NCI-H1694 (cell line): ENCODE results near the gene C11orf21.

ENCODE experiments used
- DNase-seq: peaks from one replicate; lab custom pipeline; 2025; lab: John Stamatoyannopoulos, UW

Gene C11orf21

GRCh38 chr11:2259466-2259830 is 42.3 kb downstream of the C11orf21 start:
- no peak for DNase-seq

DNA sequence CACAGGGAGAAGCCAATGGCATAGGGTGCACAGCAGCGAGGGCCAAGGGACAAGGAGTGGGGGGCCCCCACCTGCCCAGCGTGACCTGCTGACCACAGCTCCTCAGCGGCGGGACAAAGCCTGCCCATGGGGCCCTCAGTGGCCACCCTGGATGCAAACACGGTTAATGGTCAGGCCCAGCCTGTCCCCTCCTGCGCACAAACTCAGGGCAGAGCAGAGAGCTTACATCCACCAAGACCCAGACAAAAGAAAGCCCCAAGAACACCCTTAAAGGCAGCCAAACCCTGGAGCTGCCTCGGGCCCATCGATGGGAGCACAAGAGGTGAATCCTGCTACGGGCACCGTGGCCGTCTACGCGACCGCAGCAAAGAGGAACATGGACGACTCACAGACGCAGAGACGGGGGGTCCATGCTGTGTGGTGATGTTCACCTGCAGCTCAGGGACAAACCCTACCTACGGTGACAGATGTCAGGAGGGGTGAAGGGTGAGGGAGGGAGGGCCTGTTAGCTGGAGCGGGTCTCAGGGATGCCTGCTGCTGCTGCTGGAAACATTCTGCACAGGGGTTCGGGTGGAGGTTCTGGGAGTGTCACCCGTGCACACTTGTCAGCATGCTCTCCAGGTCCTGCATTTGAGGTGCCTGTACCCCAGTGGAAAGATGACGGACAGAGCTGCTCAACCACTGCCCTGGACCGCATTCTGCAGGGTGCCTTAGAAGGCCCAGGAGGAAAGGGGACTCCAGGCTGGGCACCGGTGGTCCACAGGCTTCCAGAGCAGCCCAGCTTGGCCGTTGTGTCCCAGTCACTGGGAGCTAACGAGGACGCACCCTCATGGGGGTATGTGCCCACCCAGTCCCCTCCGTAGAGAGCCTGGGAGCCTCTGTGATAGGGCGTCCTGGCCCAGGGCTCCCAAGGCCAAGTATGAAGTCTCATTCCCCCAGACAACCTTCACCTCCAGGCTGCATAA is 42.9 kb downstream of the C11orf21 start:
- no peak for DNase-seq

GRCh38 chr11:2256951-2257700 is 44.6 kb downstream of the C11orf21 start:
- no peak for DNase-seq

DNA sequence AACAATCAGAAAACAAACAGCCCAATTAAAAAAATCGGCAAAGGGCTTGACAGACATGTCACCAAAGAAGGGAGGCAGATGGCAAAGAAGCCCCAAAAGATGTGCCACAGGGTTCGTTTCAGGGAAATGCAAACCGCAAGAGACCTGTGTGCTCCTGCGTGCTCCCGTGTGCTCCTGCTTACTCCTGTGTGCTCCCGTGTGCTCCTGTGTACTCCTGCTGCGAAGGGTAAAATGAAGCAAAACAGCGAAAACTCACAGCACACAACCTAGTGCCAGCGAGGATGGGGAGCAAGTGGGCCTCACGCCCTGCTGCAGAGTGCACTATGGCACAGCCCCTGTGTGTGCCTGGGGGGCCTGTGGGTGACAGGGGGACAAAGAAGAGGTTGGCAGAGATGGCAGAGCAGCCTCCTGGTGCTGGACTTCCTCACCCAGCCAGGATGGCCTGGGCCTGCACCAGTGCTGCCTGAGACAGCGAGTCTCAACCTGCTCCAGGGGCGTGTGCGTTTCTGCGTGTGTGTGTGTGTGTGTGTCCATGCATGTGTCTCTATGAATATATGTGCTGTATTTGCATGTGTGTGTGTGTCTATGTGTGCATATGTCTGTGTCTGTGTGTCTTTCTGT is 45.3 kb downstream of the C11orf21 start:
- DNase-seq: no peak

- no peak for DNase-seq
Observed at GRCh38 chr11:2252018-2252417, 49.7 kb downstream of the C11orf21 start.

DNA sequence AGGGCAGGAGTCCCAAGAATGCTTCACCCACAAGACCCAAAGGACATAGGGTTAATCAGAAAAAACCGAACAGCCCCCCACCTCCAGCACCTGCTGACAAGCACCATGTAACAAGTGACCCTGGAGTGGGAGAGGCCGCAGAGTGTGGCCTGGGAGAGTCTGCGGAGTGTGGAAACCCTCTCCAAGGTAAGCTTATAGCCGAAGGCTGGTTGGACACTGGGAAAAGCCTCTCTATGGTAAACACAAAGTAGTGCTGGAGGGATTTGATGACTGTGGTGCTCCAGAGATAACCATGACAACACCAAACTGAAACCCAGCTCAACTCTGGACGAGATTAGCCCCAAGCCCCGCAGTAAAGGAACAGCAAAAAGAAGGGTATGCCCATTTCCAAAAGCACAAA is 50.6 kb downstream of the C11orf21 start:
- DNase-seq: no peak

- DNase-seq: no peak
Observed at GRCh38 chr11:2250485-2250884, 51.2 kb downstream of the C11orf21 start.

DNA sequence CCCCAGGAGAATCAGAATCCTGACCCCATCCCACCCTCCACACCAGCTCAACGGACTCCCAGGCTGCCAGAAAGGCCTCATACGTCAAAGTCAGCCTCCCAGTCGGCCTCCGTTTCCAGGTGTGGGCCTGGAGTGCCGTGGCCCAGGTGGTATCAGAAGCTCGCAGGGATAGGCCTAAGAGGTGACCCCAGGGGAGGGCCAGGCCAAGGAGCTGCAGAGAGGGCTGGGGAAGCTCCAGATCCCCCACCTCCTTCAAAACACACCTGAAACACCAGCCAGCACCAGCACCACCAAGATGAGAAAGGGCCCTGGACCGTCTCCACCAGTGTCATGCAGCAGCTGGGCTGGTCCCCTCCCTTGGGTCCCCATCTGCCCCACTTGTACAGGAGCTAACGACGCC is 51.7 kb downstream of the C11orf21 start:
- DNase-seq: no peak

DNA sequence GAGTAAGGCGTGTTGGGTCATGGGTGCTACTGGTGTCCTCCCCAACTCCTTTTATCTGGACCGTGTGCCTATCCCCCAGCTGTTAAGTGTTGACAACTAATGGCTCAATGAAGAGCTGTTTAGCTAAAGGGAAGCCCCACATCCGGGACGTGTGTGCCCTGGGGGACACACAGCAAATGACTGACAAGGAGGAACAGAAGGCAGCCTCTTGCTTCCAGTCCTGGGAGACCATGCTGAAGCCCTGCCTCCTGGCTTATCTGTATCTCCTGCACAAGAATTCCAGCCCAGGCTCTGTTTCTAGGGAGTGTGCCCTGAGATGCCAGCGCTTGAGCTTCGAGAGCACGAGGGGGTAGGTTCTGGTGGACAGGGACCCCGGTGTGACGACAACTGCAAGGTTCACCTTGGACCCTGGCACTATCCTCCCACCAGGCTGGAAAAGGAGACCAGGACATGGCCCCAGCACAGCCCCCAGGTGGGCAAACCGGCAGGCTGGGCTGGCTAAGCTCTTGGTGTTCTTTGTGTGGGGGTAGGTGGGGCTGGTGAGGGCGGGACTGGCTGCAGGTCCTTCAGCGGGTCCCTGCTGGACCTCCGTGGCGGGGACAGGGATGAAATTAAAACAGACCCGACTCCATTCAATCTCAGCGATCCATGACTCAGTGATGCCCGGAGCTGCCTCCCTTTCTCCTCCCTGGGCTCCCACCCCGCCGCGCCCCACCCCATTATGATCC is 52.4 kb downstream of the C11orf21 start:
- no peak for DNase-seq

DNA sequence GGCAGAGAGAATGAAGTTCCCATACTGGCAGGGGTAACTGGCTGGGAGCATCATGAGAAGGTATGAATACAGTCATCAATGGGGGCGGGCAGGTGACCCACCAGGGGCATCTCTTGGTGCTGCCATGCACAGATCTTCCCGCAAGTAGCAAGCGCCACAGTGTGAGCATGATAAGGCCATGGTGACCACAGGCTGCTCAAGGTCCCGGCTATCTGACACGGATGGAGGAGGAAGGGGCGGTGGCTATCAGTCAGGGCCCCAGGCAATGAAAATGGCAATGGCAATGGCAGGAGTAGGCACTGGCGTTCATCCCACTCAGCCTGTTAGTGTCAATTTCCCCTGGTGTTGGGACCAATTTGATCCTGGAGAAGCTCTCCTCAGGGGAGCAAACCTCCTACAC is 53.0 kb downstream of the C11orf21 start:
- no peak for DNase-seq

- no peak for DNase-seq
Observed at GRCh38 chr11:2248242-2248641, 53.5 kb downstream of the C11orf21 start.

DNA sequence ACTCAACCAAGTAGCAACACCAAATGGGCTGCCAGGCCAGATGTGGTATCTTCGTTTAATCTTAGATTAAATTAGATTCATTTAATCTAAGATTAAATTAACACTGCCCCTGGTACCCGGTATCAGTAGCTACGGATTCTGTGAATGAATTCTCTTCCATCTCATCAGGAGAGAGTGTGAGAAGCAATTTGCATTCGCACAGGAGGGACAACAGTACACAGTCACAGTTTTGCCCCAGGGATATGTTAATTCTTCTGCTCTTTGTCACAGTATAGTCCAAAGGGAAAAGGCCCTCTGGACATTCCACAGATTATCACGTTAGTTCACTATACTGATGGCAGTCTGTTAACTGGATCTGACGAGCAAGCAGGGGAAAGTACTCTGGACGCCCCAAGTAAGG is 54.2 kb downstream of the C11orf21 start:
- no peak for DNase-seq
